SK-N-SH treated with all-trans-retinoic acid at 6 μM for 48 hours (cell line): ENCODE data around the gene NDE1.

Experiments used
- ATAC-seq: fragments of 200-7000 bp; cut with Tn5 transposase; 3 replicates; pipeline ENCODE4 v1.9.1; 2020; ENCODE audit warnings: mild to moderate bottlenecking, moderate library complexity
- ARNTL ChIP-seq: fragments of 450-650 bp; formaldehyde crosslinking; IDR thresholded peaks from 2 replicates; pipeline ENCODE4 v1.5.0; 2020; ENCODE audit warnings: low read depth, mild to moderate bottlenecking, moderate library complexity, borderline replicate concordance
- BACH2 ChIP-seq: fragments of 250-450 bp; sonication (Bioruptor Pico); IDR thresholded peaks from 2 replicates; pipeline ENCODE4 v1.9.0; 2021; ENCODE audit warnings: mild to moderate bottlenecking, borderline replicate concordance
- CSDC2 ChIP-seq: fragments of 250-450 bp; sonication (Bioruptor Pico); IDR thresholded peaks from 2 replicates; pipeline ENCODE4 v1.5.0; 2020; ENCODE audit warnings: mild to moderate bottlenecking, moderate library complexity
- ESRRG ChIP-seq: fragments of 250-450 bp; sonication (Bioruptor Pico); IDR thresholded peaks from 2 replicates; pipeline ENCODE4 v1.6.1; 2021; ENCODE audit warnings: mild to moderate bottlenecking
- GLIS3 ChIP-seq: fragments of 250-450 bp; sonication (Bioruptor Pico); IDR thresholded peaks from 2 replicates; pipeline ENCODE4 v1.5.0; 2020; ENCODE audit warnings: mild to moderate bottlenecking, moderate library complexity
- ISL1 ChIP-seq: fragments of 250-450 bp; sonication (Bioruptor Pico); IDR thresholded peaks from 2 replicates; pipeline ENCODE4 v2.1.2; 2022; ENCODE audit warnings: mild to moderate bottlenecking, moderate library complexity
- OSR1 ChIP-seq: fragments of 250-450 bp; sonication (Bioruptor Pico); IDR thresholded peaks from 2 replicates; pipeline ENCODE4 v1.8.0; 2022; ENCODE audit warnings: moderate library complexity, mild to moderate bottlenecking, inconsistent platforms
- PPARA ChIP-seq: fragments of 250-450 bp; sonication (Bioruptor Pico); IDR thresholded peaks from 2 replicates; pipeline ENCODE4 v1.5.0; 2020; ENCODE audit warnings: mild to moderate bottlenecking, borderline replicate concordance
- RARB ChIP-seq: fragments of 250-450 bp; sonication (Bioruptor Pico); IDR thresholded peaks from 2 replicates; pipeline ENCODE4 v1.8.0; 2021; ENCODE audit warnings: mild to moderate bottlenecking, moderate library complexity
- SNAI2 ChIP-seq: fragments of 250-450 bp; sonication (Bioruptor Pico); IDR thresholded peaks from 2 replicates; pipeline ENCODE4 v1.5.0; 2020; ENCODE audit warnings: mild to moderate bottlenecking, moderate library complexity
- TCF4 ChIP-seq: fragments of 250-450 bp; sonication (Bioruptor Pico); IDR thresholded peaks from 2 replicates; pipeline ENCODE4 v1.8.0; 2021; ENCODE audit warnings: mild to moderate bottlenecking, moderate library complexity, borderline replicate concordance
- TOX ChIP-seq: fragments of 250-450 bp; sonication (Bioruptor Pico); IDR thresholded peaks from 2 replicates; pipeline ENCODE4 v1.8.0; 2021; ENCODE audit warnings: mild to moderate bottlenecking, moderate library complexity, borderline replicate concordance
- ZC3H10 ChIP-seq: fragments of 250-450 bp; sonication (Bioruptor Pico); IDR thresholded peaks from 2 replicates; pipeline ENCODE4 v1.5.1; 2021; ENCODE audit warnings: mild to moderate bottlenecking, moderate library complexity
- ZFP3 ChIP-seq: fragments of 250-450 bp; sonication (Bioruptor Pico); IDR thresholded peaks from 2 replicates; pipeline ENCODE4 v1.5.0; 2020; ENCODE audit warnings: mild to moderate bottlenecking, moderate library complexity
- ZFP30 ChIP-seq: fragments of 450-650 bp; formaldehyde crosslinking; IDR thresholded peaks from 2 replicates; pipeline ENCODE4 v1.5.0; 2022; ENCODE audit warnings: mild to moderate bottlenecking, moderate library complexity
- ZNF565 ChIP-seq: fragments of 450-650 bp; formaldehyde crosslinking; conservative IDR thresholded peaks from 2 replicates; pipeline ENCODE4 v1.5.0; 2020; ENCODE audit warnings: low read depth, mild to moderate bottlenecking, moderate library complexity
- ZNF70 ChIP-seq: fragments of 450-650 bp; formaldehyde crosslinking; IDR thresholded peaks from 2 replicates; pipeline ENCODE4 v1.5.0; 2020; ENCODE audit warnings: mild to moderate bottlenecking, moderate library complexity
- ZNF8 ChIP-seq: fragments of 450-650 bp; formaldehyde crosslinking; IDR thresholded peaks from 2 replicates; pipeline ENCODE4 v1.5.0; 2020; ENCODE audit warnings: mild to moderate bottlenecking, moderate library complexity
- TF ChIP-seq, protein P1 (sequence below): fragments of 250-450 bp; sonication (Bioruptor Pico); IDR thresholded peaks from 2 replicates; pipeline ENCODE4 v1.5.0; 2020; ENCODE audit warnings: mild to moderate bottlenecking, moderate library complexity
- TF ChIP-seq, protein P2 (sequence below): fragments of 250-450 bp; sonication (Bioruptor Pico); IDR thresholded peaks from 2 replicates; pipeline ENCODE4 v1.8.0; 2021; ENCODE audit warnings: low read depth, mild to moderate bottlenecking, moderate library complexity, borderline replicate concordance
- TF ChIP-seq, protein P3 (sequence below): fragments of 250-450 bp; sonication (Bioruptor Pico); IDR thresholded peaks from 2 replicates; pipeline ENCODE4 v1.8.0; 2020; ENCODE audit warnings: mild to moderate bottlenecking, moderate library complexity, borderline replicate concordance
- TF ChIP-seq, protein P4 (sequence below): fragments of 250-450 bp; sonication (Bioruptor Pico); IDR thresholded peaks from 2 replicates; pipeline ENCODE4 v1.5.1; 2021; ENCODE audit warnings: mild to moderate bottlenecking, moderate library complexity
- TF ChIP-seq, protein P5 (sequence below): fragments of 250-450 bp; sonication (Bioruptor Pico); IDR thresholded peaks from 2 replicates; pipeline ENCODE4 v1.5.1; 2020; ENCODE audit warnings: low read depth, mild to moderate bottlenecking, moderate library complexity

The NDE1 gene

DNA sequence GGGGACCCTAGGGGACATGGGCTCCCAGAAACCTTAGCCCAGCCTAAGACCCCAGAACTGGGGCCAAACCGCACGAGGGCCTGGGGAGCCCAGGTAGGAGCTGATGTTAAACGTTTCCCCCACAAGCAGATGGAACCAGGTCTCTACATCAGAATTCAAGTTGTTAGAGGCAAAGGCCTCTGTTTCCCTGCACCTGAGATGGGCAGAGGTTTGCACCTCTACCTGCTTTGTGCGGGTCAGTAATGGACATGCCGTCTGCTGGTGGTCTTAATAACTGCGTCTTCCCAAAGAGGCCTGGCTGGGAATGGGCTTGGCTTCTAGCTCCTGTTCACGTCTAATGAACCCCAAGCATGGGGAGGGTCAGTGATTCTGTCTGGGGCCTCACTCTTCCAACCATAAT lies 79.1 kb downstream of the NDE1 start:
- no peak for ATAC-seq
- no peak for TF ChIP-seq ISL1 (CRISPR knock-in tag)
- TF ChIP-seq, all 23 proteins: peak for 0

DNA sequence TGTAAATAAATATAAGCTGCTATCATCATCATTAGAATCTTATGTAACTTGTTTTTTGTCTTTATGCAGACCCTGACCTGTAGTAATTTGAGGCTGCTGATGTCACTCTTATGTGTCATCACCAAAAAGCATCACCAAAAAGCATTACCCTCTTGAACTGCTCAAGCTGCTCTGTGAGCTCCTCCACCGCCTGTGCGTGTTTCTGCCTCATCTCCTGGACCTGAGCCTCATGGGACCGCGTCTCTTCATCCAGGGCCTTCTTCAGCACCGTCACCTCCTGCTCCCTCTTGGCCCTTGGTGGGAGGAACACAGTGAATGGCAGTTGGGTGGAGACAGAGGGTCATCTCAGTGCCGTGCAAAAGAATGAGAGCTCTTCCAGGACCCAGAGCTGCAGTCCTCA lies 82.4 kb downstream of the NDE1 start:
- no peak for ATAC-seq
- TF ChIP-seq ZNF8 (CRISPR knock-in tag) (no peak), GLIS3 (CRISPR knock-in tag) (no peak), ZNF565 (CRISPR knock-in tag) (no peak), CSDC2 (CRISPR knock-in tag) (no peak), PPARA (CRISPR knock-in tag) (no peak), ISL1 (CRISPR knock-in tag) (no peak), TCF4 (no peak), ZNF70 (CRISPR knock-in tag) (no peak), ARNTL (no peak), OSR1 (CRISPR knock-in tag) (no peak), ZFP30 (CRISPR knock-in tag) (no peak), ESRRG (CRISPR knock-in tag) (no peak), RARB (CRISPR knock-in tag) (no peak), BACH2 (no peak), ZC3H10 (no peak), ZFP3 (CRISPR knock-in tag) (no peak)
- TF ChIP-seq, protein P1, sequence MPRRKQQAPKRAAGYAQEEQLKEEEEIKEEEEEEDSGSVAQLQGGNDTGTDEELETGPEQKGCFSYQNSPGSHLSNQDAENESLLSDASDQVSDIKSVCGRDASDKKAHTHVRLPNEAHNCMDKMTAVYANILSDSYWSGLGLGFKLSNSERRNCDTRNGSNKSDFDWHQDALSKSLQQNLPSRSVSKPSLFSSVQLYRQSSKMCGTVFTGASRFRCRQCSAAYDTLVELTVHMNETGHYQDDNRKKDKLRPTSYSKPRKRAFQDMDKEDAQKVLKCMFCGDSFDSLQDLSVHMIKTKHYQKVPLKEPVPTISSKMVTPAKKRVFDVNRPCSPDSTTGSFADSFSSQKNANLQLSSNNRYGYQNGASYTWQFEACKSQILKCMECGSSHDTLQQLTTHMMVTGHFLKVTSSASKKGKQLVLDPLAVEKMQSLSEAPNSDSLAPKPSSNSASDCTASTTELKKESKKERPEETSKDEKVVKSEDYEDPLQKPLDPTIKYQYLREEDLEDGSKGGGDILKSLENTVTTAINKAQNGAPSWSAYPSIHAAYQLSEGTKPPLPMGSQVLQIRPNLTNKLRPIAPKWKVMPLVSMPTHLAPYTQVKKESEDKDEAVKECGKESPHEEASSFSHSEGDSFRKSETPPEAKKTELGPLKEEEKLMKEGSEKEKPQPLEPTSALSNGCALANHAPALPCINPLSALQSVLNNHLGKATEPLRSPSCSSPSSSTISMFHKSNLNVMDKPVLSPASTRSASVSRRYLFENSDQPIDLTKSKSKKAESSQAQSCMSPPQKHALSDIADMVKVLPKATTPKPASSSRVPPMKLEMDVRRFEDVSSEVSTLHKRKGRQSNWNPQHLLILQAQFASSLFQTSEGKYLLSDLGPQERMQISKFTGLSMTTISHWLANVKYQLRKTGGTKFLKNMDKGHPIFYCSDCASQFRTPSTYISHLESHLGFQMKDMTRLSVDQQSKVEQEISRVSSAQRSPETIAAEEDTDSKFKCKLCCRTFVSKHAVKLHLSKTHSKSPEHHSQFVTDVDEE (CRISPR knock-in tag) = no peak
- TF ChIP-seq, protein P2, sequence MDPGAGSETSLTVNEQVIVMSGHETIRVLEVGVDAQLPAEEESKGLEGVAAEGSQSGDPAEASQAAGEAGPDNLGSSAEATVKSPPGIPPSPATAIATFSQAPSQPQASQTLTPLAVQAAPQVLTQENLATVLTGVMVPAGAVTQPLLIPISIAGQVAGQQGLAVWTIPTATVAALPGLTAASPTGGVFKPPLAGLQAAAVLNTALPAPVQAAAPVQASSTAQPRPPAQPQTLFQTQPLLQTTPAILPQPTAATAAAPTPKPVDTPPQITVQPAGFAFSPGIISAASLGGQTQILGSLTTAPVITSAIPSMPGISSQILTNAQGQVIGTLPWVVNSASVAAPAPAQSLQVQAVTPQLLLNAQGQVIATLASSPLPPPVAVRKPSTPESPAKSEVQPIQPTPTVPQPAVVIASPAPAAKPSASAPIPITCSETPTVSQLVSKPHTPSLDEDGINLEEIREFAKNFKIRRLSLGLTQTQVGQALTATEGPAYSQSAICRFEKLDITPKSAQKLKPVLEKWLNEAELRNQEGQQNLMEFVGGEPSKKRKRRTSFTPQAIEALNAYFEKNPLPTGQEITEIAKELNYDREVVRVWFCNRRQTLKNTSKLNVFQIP (CRISPR knock-in tag) = no peak
- TF ChIP-seq, protein P3, sequence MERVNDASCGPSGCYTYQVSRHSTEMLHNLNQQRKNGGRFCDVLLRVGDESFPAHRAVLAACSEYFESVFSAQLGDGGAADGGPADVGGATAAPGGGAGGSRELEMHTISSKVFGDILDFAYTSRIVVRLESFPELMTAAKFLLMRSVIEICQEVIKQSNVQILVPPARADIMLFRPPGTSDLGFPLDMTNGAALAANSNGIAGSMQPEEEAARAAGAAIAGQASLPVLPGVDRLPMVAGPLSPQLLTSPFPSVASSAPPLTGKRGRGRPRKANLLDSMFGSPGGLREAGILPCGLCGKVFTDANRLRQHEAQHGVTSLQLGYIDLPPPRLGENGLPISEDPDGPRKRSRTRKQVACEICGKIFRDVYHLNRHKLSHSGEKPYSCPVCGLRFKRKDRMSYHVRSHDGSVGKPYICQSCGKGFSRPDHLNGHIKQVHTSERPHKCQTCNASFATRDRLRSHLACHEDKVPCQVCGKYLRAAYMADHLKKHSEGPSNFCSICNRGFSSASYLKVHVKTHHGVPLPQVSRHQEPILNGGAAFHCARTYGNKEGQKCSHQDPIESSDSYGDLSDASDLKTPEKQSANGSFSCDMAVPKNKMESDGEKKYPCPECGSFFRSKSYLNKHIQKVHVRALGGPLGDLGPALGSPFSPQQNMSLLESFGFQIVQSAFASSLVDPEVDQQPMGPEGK (CRISPR knock-in tag) = no peak

DNA sequence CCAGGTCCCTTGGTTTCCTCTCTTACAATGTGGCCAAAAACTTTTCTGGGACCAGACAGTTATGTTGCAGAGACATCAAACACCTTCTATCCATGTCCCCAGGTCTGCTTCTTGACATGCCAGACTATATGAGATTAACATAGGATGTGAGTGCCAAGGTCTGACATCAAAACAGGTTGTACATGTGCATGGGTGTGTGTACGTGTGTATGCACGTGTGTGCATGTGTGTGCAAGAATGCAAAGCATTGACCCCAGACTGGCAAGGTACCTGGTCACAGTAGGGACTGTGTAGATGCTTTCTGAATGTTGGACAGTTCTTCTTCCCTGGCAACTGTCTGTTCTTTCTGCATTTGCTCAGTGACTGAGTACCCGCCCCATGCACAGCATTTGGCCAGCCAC lies 85.6 kb downstream of the NDE1 start:
- TF ChIP-seq, protein P4, sequence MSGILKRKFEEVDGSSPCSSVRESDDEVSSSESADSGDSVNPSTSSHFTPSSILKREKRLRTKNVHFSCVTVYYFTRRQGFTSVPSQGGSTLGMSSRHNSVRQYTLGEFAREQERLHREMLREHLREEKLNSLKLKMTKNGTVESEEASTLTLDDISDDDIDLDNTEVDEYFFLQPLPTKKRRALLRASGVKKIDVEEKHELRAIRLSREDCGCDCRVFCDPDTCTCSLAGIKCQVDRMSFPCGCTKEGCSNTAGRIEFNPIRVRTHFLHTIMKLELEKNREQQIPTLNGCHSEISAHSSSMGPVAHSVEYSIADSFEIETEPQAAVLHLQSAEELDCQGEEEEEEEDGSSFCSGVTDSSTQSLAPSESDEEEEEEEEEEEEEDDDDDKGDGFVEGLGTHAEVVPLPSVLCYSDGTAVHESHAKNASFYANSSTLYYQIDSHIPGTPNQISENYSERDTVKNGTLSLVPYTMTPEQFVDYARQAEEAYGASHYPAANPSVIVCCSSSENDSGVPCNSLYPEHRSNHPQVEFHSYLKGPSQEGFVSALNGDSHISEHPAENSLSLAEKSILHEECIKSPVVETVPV (CRISPR knock-in tag) = no peak
- TF ChIP-seq, protein P5, sequence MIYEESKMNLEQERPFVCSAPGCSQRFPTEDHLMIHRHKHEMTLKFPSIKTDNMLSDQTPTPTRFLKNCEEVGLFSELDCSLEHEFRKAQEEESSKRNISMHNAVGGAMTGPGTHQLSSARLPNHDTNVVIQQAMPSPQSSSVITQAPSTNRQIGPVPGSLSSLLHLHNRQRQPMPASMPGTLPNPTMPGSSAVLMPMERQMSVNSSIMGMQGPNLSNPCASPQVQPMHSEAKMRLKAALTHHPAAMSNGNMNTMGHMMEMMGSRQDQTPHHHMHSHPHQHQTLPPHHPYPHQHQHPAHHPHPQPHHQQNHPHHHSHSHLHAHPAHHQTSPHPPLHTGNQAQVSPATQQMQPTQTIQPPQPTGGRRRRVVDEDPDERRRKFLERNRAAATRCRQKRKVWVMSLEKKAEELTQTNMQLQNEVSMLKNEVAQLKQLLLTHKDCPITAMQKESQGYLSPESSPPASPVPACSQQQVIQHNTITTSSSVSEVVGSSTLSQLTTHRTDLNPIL (CRISPR knock-in tag) = no peak
- TF ChIP-seq ZNF70 (CRISPR knock-in tag) (no peak), CSDC2 (CRISPR knock-in tag) (no peak), ZNF8 (CRISPR knock-in tag) (no peak), SNAI2 (CRISPR knock-in tag) (no peak), TOX (CRISPR knock-in tag) (no peak), GLIS3 (CRISPR knock-in tag) (no peak), ZFP3 (CRISPR knock-in tag) (no peak), RARB (CRISPR knock-in tag) (no peak), ESRRG (CRISPR knock-in tag) (no peak), ZC3H10 (no peak), BACH2 (no peak), ARNTL (no peak)
- TF ChIP-seq, protein P1 (CRISPR knock-in tag) = no peak
- TF ChIP-seq, protein P2 (CRISPR knock-in tag) = no peak
- ATAC-seq = no peak
